GM21619 (cell line): Measurements from ENCODE around the gene IGLL5.
"Not testable (repeated sequence)": the region's sequence is repeated elsewhere in the genome, so short reads cannot be mapped to it uniquely, and the experiment has no call there.

ENCODE experiments used
- ATAC-seq: cut with Tn5 transposase; IDR thresholded peaks from one replicate; pipeline ENCODE4 v1.9.1; 2021; ENCODE audit not compliant: unreplicated experiment

Gene IGLL5

GRCh38 chr22:22899342-22900080 lies 11.9 kb downstream of the IGLL5 start:
- ATAC-seq: not testable (repeated sequence)

- not testable (repeated sequence) for ATAC-seq
Observed at GRCh38 chr22:22900527-22901205, 13.1 kb downstream of the IGLL5 start.

GRCh38 chr22:22901578-22902218 lies 14.1 kb downstream of the IGLL5 start:
- no peak for ATAC-seq

GRCh38 chr22:22902247-22903001 lies 14.8 kb downstream of the IGLL5 start:
- ATAC-seq: no peak

GRCh38 chr22:22903355-22903777 lies 15.8 kb downstream of the IGLL5 start:
- ATAC-seq: no peak

GRCh38 chr22:22903781-22904192 lies 16.2 kb downstream of the IGLL5 start:
- not testable (repeated sequence) for ATAC-seq

GRCh38 chr22:22904736-22905135 lies 17.1 kb downstream of the IGLL5 start:
- ATAC-seq: not testable (repeated sequence)

GRCh38 chr22:22906391-22906790 lies 18.8 kb downstream of the IGLL5 start:
- ATAC-seq: not testable (repeated sequence)

- ATAC-seq: no peak
Observed at GRCh38 chr22:22906907-22907550, 19.4 kb downstream of the IGLL5 start.

- ATAC-seq: no peak
Observed at GRCh38 chr22:22907551-22908494, 20.2 kb downstream of the IGLL5 start.

- no peak for ATAC-seq
Observed at GRCh38 chr22:22908495-22908861, 20.9 kb downstream of the IGLL5 start.

- ATAC-seq: no peak
Observed at GRCh38 chr22:22908941-22909604, 21.5 kb downstream of the IGLL5 start.

- ATAC-seq: no peak
Observed at GRCh38 chr22:22909605-22910271, 22.1 kb downstream of the IGLL5 start.

GRCh38 chr22:22910272-22911240 lies 22.9 kb downstream of the IGLL5 start:
- no peak for ATAC-seq

- ATAC-seq: no peak
Observed at GRCh38 chr22:22911327-22912134, 23.9 kb downstream of the IGLL5 start.

GRCh38 chr22:22912135-22912987 lies 24.7 kb downstream of the IGLL5 start:
- ATAC-seq: no peak
